PC-9 (cell line): ENCODE measurements around the gene TTC39B.

Source experiments
- CTCF ChIP-seq: fragments of 200-600 bp; sonication (generic); conservative IDR thresholded peaks from 2 replicates; pipeline ENCODE4 v1.6.1; 2017; ENCODE audit warnings: mixed run types, antibody characterized with exemption, mild to moderate bottlenecking, moderate library complexity
- EZH2 ChIP-seq: fragments of 200-600 bp; sonication (generic); IDR thresholded peaks from 2 replicates; pipeline ENCODE4 v1.8.0; 2017; ENCODE audit warnings: antibody characterized with exemption, low read depth

- no peak for TF ChIP-seq CTCF
- no peak for TF ChIP-seq EZH2
Measured at GRCh38 chr9:15192856-15193255, 114.2 kb downstream of the TTC39B start.
